ENCODE results near the gene PEPD. TPM values are rescaled to one million over a fixed set of nuclear protein-coding genes. Genes with fewer than 3 reads are reported as not detected.

PEPD gene
- total RNA-seq, 1 experiment from 2014 or later = 116 TPM

DNA sequence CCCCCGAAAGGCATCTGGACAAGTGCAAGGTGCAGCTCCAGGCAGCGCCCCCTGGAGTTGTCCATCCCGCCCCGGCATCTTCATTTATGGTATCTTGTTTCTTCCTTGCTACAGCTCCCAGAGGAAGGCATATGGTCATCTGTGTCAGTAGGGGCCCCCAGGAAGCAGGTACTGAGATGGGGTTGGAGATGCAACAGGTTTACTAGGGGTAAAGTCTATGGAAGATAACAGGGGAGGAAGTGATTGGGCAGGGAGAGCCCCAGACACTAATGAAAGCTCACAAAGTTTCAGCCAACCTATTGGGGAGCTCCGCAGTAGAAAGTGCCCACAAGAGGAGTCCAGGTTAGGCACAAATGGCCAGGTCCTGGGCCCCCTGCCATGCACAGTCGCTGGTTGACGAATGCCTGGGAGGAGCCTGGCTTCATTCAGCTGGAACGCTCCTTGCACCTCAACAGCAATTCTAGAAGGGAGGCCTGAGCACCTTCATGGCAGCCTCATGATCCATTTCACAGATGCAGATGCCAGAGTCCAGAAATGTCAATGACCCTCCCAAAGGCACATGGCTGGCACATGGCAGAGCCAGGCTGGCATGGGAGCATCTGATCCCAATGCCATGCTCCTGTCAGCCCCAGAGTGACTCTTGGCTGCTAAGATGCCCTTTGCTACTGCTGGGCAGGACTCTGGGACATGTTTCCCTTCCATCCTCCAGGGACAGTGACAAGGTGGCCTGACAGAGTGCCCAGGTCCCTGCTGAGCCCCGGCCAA lies 23.8 kb upstream of the PEPD start:
- Mint-ChIP-seq H3K4me3 (ENCODE audit: unreplicated experiment) (no peak overlapping the region), H3K27ac (ENCODE audit: unreplicated experiment) (no peak overlapping the region), H3K27me3 (ENCODE audit: insufficient read depth, unreplicated experiment) (peaks cover 12% of the 10 kb centered on the region), H3K4me1 (ENCODE audit: low read depth, unreplicated experiment) (no peaks in the 10 kb centered on the region), H3K36me3 (ENCODE audit: insufficient read depth, unreplicated experiment) (no peaks in the 10 kb centered on the region), H3K9me3 (ENCODE audit: unreplicated experiment) (no peaks in the 10 kb centered on the region)
- TF ChIP-seq, protein P1, sequence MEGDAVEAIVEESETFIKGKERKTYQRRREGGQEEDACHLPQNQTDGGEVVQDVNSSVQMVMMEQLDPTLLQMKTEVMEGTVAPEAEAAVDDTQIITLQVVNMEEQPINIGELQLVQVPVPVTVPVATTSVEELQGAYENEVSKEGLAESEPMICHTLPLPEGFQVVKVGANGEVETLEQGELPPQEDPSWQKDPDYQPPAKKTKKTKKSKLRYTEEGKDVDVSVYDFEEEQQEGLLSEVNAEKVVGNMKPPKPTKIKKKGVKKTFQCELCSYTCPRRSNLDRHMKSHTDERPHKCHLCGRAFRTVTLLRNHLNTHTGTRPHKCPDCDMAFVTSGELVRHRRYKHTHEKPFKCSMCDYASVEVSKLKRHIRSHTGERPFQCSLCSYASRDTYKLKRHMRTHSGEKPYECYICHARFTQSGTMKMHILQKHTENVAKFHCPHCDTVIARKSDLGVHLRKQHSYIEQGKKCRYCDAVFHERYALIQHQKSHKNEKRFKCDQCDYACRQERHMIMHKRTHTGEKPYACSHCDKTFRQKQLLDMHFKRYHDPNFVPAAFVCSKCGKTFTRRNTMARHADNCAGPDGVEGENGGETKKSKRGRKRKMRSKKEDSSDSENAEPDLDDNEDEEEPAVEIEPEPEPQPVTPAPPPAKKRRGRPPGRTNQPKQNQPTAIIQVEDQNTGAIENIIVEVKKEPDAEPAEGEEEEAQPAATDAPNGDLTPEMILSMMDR (IDR thresholded peaks at IDR 0.05; ENCODE audit: insufficient read depth in 1 of 2, low read depth in 1 of 2, low read length in 1 of 2, severe bottlenecking in 1 of 2, unreplicated experiment in 1 of 2) = no peak
- intact Hi-C loops (cut with micrococcal nuclease; ENCODE audit: unreplicated experiment) = no loop called here
- Histone ChIP-seq H3K9me3 (0 out of 2 replicates have a peak, but pooled peaks cover 4% of the 10 kb centered on the region), H3K4me1 (no peaks in the 10 kb centered on the region), H3K36me3 (ENCODE audit: control insufficient read depth, insufficient read depth, low read length) (no peaks in the 10 kb centered on the region), H3K27me3 (replicated peaks; ENCODE audit: control insufficient read depth, insufficient read depth, low read length) (peaks cover 2% of the 10 kb centered on the region; the same call in 1 of the 2 replicates), H3K4me3 (ENCODE audit: low read depth, low read length) (no peak overlapping the region)
- POLR2A ChIA-PET = no interaction called here
- CTCF ChIA-PET = no interaction called here
- no peak for DNase-seq
- BruUV-seq (replicated peaks) = no TSS peak

DNA sequence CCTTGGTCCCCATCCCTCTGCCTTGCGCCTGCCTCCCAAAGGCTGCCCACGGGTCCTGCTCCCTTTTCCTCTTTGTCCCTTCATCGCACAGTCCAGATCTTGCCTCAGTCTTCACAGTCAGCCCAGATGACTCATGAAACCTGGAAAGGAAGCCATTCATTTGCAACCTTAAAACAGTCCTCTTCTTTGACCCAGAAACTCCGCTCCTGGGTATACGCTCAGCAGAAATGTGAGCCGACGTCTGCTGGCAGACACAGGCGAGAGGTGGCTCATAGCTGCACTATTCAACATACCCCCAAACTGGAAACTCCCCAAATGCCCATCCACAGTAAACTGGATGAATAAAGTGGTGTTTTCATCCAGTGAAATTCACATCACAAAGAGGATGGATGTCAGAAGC lies 13.6 kb upstream of the PEPD start:
- DNase-seq = no peak
- Histone ChIP-seq H3K9me3 (no peaks in the 10 kb centered on the region), H3K27me3 (replicated peaks; ENCODE audit: control insufficient read depth, insufficient read depth, low read length) (peaks cover 4% of the 10 kb centered on the region), H3K4me3 (ENCODE audit: low read depth, low read length) (no peak overlapping the region), H3K4me1 (no peaks in the 10 kb centered on the region), H3K36me3 (ENCODE audit: control insufficient read depth, insufficient read depth, low read length) (no peaks in the 10 kb centered on the region)
- H3K4me3 Mint-ChIP-seq (ENCODE audit: unreplicated experiment) = no peak overlapping the region
- no peaks in the 10 kb centered on the region for H3K4me1 Mint-ChIP-seq (ENCODE audit: low read depth, unreplicated experiment)
- H3K9me3 Mint-ChIP-seq (ENCODE audit: unreplicated experiment) = no peaks in the 10 kb centered on the region
- no peak overlapping the region for H3K27ac Mint-ChIP-seq (ENCODE audit: unreplicated experiment)
- no TSS peak for BruUV-seq (replicated peaks)
- TF ChIP-seq, protein P1 (IDR thresholded peaks at IDR 0.05; ENCODE audit: insufficient read depth in 1 of 2, low read depth in 1 of 2, low read length in 1 of 2, severe bottlenecking in 1 of 2, unreplicated experiment in 1 of 2) = no peak
- ChIA-PET CTCF (no interaction called here), POLR2A (no interaction called here)
- no peaks in the 10 kb centered on the region for H3K36me3 Mint-ChIP-seq (ENCODE audit: insufficient read depth, unreplicated experiment)
- intact Hi-C loops (cut with micrococcal nuclease; ENCODE audit: unreplicated experiment) = no loop called here
- H3K27me3 Mint-ChIP-seq (ENCODE audit: insufficient read depth, unreplicated experiment) = peaks cover 45% of the 10 kb centered on the region

DNA sequence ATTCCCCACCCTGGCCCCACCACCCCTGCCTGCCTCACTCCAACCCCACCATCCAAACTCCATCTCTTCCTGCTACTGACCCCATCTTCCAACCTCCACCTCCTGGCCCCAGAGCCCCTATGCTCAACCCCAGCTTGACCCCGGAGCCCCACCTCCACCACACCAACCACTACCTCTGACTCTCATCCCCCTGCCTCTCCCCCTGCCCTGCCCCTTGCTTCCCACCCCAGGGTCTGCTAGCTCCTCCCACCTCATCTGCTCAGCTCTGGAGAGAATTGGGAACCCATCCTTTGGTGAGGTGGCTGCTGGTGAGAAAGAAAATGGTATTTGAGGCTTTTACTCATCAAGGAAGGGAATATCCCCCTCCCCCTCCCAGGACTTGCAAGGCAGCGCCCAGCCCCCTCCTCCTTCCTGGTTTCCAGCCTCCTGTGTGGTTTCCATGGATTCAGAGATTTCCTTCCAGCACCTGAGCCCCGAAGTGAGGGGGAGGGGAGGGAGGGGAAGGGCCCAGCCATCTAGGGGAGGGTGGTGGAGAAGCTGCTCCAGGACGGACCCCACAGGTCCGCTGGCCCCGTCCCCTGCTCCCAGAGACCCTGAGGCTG lies 11.4 kb upstream of the PEPD start:
- H3K36me3 Mint-ChIP-seq (ENCODE audit: insufficient read depth, unreplicated experiment) = no peaks in the 10 kb centered on the region
- H3K4me1 ChIP-seq = no peaks in the 10 kb centered on the region
- no peak overlapping the region for H3K4me3 ChIP-seq (ENCODE audit: low read depth, low read length)
- no peaks in the 10 kb centered on the region for H3K9me3 ChIP-seq
- H3K4me1 Mint-ChIP-seq (ENCODE audit: low read depth, unreplicated experiment) = no peaks in the 10 kb centered on the region
- DNase-seq = no peak
- H3K27me3 Mint-ChIP-seq (ENCODE audit: insufficient read depth, unreplicated experiment) = peaks cover 38% of the 10 kb centered on the region
- no peaks in the 10 kb centered on the region for H3K9me3 Mint-ChIP-seq (ENCODE audit: unreplicated experiment)
- TF ChIP-seq, protein P1 (IDR thresholded peaks at IDR 0.05; ENCODE audit: insufficient read depth in 1 of 2, low read depth in 1 of 2, low read length in 1 of 2, severe bottlenecking in 1 of 2, unreplicated experiment in 1 of 2) = no peak
- intact Hi-C loops (cut with micrococcal nuclease; ENCODE audit: unreplicated experiment) = no loop called here
- H3K4me3 Mint-ChIP-seq (ENCODE audit: unreplicated experiment) = no peak overlapping the region
- CTCF ChIA-PET = no interaction called here
- POLR2A ChIA-PET = no interaction called here
- H3K36me3 ChIP-seq (ENCODE audit: control insufficient read depth, insufficient read depth, low read length) = no peaks in the 10 kb centered on the region
- H3K27me3 ChIP-seq (replicated peaks; ENCODE audit: control insufficient read depth, insufficient read depth, low read length) = peaks cover 4% of the 10 kb centered on the region
- H3K27ac Mint-ChIP-seq (ENCODE audit: unreplicated experiment) = no peak overlapping the region
- no TSS peak for BruUV-seq (replicated peaks)
